C4-2B (cell line): ENCODE data around the gene ZNF618.

Source experiments
- CTCF ChIP-seq: fragments of 450-650 bp; conservative IDR thresholded peaks from 2 replicates; pipeline ENCODE4 v1.5.1; 2017; ENCODE audit warnings: mild to moderate bottlenecking
- ZFX ChIP-seq: fragments of 450-650 bp; IDR thresholded peaks from 2 replicates; pipeline ENCODE4 v1.6.1; 2017

GRCh38 chr9:114004221-114004716 lies 128.2 kb downstream of the ZNF618 start:
- TF ChIP-seq CTCF (no peak), ZFX (no peak)
